Gastroesophageal sphincter (tissue), 3 donors: ENCODE results near the gene KIRREL3.

ENCODE experiments used
- CTCF ChIP-seq, 4 experiments: fragments of 200-600 bp in 2 of 4; fragments of 450-650 bp in 2 of 4; sonication (generic) in 1 of 4; IDR thresholded peaks; one replicate each; pipeline ENCODE4 v1.5.1; 2017 to 2019; ENCODE audit warnings: antibody characterized with exemption in 4 of 4, mild to moderate bottlenecking in 2 of 4, moderate library complexity in 2 of 4
- EP300 ChIP-seq: sonication (generic); formaldehyde crosslinking; IDR thresholded peaks from one replicate; pipeline ENCODE4 v1.6.1; 2017; ENCODE audit warnings: antibody characterized with exemption, mild to moderate bottlenecking
- POLR2A ChIP-seq, 2 donors: fragments of 450-650 bp; IDR thresholded peaks; one replicate each; pipeline ENCODE4 v1.6.1; 2017; ENCODE audit warnings: antibody characterized with exemption in 2 of 2, mild to moderate bottlenecking in 2 of 2, moderate library complexity in 1 of 2

GRCh38 chr11:126476266-126476924 is 524.2 kb downstream of the KIRREL3 start:
- TF ChIP-seq EP300 (no peak), POLR2A (IDR thresholded peaks at IDR 0.05) (no peak), CTCF (IDR thresholded peaks at IDR 0.05) (no peak)
